GM12865 (cell line): ENCODE measurements around the gene ATP2B3.

Experiments
- DNase-seq: peaks from one replicate; pipeline ENCODE4 v3.0.0; 2010; ENCODE audit warnings: low read depth
- H3K4me3 ChIP-seq: 2 replicates; pipeline ENCODE4 v1.5.1; 2011; ENCODE audit warnings: mild to moderate bottlenecking, low read depth, low read length, control low read depth
- TF ChIP-seq, protein P1 (sequence below): IDR thresholded peaks from 2 replicates; pipeline ENCODE4 v1.5.1; 2011; ENCODE audit warnings: low read length, control low read depth, low read depth, inconsistent platforms; ENCODE audit not compliant: insufficient read depth; ENCODE audit errors: missing control alignments

ATP2B3 gene

DNA sequence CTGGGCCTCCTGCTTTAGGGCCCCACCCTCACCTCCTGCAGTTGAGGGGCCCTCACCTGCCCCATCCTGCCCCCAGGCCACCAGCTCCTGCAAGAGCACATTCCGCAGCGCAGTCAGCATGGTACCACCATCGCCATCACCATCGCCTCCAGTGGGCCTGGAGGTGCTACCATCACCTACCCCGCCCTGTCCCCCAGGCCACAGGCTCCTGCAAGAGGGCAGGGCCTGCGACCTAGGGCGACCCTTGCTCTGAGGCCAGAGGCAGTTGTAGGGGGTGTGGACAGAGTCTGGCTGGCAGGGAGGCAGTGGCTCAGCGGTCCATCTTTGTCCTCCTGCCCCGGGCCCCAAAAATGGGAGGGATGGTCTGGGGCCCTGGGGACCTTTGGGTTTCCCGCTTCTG lies 43.2 kb upstream of the ATP2B3 start:
- no peak overlapping the region for H3K4me3 ChIP-seq
- TF ChIP-seq, protein P1, sequence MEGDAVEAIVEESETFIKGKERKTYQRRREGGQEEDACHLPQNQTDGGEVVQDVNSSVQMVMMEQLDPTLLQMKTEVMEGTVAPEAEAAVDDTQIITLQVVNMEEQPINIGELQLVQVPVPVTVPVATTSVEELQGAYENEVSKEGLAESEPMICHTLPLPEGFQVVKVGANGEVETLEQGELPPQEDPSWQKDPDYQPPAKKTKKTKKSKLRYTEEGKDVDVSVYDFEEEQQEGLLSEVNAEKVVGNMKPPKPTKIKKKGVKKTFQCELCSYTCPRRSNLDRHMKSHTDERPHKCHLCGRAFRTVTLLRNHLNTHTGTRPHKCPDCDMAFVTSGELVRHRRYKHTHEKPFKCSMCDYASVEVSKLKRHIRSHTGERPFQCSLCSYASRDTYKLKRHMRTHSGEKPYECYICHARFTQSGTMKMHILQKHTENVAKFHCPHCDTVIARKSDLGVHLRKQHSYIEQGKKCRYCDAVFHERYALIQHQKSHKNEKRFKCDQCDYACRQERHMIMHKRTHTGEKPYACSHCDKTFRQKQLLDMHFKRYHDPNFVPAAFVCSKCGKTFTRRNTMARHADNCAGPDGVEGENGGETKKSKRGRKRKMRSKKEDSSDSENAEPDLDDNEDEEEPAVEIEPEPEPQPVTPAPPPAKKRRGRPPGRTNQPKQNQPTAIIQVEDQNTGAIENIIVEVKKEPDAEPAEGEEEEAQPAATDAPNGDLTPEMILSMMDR = no peak
- no peak for DNase-seq

DNA sequence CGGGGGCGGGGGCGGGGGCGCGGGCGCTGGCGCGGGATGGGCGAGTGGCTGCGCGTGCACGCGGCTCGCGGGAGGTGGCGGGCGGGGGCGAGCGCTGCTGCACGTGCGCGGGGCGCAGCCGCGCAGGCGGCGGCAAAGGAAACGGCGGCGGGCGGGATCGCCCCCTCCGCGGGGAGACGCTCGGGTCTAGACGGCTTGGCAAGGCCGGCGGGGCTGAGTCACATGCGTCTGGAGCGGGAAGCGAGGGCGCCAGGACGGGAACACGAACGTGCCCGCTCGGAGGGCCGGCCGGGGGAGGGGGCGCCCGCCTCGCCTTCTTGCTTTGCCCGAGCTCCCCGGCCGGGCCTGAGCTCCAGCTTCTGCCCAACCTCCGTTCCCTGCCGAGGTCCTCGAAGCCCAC lies 42.7 kb upstream of the ATP2B3 start:
- H3K4me3 ChIP-seq = no peak overlapping the region
- TF ChIP-seq, protein P1 = no peak
- DNase-seq = no peak

DNA sequence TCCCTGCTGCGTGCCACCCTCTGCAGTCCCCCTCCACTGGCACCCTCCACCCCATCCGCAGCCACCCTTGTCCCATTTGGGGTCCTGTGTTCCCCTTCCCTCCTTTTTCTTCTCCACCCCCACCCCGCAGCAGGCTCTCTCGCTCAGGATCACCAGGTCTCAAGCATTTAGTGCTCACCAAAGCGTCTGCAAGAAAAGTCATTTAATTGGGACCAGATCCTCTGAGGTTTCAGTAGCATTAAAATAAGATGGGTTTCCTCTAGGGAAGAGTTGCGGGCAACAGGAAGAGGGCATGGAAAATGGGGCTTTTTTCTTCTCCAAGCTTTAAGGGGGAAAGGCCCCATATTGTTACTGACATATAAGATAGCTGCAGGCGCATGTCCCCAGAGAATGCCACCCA lies 42.2 kb upstream of the ATP2B3 start:
- TF ChIP-seq, protein P1 = no peak
- H3K4me3 ChIP-seq = no peak overlapping the region
- DNase-seq = no peak

DNA sequence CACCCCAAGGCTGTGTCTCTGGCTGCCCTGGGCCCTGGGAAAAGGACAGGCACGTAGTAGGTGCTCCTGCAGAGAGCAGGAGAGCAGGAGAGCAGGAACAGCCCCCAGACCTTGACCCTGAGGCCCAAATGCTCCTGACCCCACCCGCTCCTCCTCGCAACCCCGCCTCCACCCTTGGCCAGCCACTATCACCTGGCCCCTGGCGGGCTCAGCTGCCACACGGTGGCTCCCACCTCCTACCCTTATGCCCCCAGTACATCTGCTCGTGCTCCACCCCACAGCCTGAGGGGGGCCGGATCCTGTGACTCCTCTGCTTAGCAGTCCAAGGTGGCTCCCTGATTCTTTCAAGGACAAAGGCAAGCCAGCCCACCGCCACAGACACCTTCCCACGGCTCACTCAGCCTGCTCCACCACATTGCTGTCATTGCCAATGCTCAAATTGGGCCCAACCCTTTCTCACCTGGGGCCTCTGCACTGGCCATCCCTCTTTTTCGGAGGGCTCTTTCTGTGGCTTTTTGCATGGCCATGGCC lies 41.6 kb upstream of the ATP2B3 start:
- DNase-seq = no peak
- H3K4me3 ChIP-seq = no peak overlapping the region
- TF ChIP-seq, protein P1 = no peak

DNA sequence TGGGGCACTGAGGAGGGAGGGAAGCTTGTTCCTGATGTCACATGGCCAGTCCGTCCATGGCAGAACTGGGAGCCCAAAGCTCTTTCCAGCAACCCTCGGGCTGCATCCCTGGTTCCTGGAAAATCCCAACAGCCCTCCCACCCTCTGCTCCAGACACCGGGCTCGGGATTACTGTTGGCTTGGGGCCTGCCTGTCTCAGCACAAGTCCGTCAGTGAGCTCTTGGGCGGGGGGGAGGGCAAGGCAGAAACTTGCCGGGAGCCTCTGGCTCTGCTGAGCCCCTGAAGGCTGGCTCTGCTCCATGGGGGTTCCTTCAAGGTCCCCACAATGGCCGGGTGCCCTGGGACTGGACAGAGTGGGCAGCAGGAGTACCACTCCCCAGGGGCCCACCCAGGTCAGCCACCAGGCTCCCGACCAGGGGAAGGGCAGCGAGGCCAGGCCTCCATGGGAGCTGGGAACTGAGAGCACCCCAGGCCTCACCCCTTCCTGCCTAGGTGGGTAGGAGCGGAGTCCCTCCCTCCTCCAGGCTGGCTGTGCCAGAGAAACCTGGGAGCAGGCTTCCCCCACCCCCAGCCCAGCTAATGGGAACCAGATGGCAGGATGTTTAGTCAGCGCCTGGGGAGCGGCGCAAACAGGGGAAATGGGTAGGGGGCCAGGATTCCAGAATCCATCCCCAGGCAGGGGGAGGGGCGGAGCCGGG lies 40.6 kb upstream of the ATP2B3 start:
- TF ChIP-seq, protein P1 = no peak
- DNase-seq = no peak
- no peak overlapping the region for H3K4me3 ChIP-seq

DNA sequence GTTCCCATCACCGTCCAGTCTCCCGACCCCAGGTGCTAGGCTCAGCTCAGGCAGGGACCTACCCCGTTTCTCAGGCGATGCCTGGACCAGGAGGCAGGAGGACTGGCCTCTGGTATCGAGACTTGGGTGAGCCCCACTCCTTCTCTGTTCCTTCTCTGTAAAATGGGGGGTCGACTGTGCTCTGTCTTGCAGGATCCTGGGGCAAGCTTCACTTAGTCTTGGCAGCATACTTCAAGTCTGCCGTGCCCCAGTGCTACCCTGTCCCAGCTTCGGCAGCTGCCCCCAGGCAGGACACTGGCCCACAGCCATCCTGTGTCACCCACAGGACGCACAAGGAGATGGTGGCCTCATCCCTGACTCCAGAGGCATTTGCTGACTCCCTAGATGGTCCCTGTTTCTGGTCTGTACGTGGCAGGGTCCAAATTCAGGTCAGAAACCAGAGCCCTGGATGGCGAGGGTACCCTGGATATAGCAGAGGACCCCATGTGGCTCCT lies 40.0 kb upstream of the ATP2B3 start:
- no peak for DNase-seq
- H3K4me3 ChIP-seq = no peak overlapping the region
- TF ChIP-seq, protein P1 = no peak

DNA sequence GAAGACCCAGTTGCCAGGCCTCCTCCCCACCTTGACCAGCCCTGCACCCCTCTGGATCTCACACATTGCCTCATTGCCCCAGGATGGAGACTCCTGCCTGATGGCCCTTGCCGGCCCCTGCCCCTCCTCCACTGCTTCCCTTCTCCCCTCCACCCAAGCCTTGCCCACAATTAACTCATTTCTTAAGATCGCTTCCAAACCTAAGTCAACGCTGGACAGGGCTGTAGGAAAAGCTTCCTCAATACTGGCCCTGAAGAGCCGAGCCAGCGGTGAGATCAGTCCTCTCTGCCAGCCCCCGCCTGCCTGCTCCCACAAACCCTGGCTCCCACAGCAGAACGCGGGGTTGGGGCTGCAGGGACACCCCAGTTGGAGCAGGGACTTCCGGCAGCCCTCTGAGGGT lies 39.5 kb upstream of the ATP2B3 start:
- no peak for DNase-seq
- H3K4me3 ChIP-seq = no peak overlapping the region
- TF ChIP-seq, protein P1 = no peak
